Liver (tissue), 9 donors: ENCODE results near the gene GALNT9. TPM values are rescaled to one million over a fixed set of nuclear protein-coding genes. Genes with fewer than 3 reads are reported as not detected.

Experiments
- DNase-seq: peaks from one replicate; pipeline ENCODE4 v3.0.0-alpha.2; 2017; ENCODE audit warnings: low spot score
- H3K27ac ChIP-seq, 2 donors: one replicate each; pipeline ENCODE4 v1.7.0; 2013; ENCODE audit warnings: inconsistent platforms in 2 of 2, low read length in 2 of 2, control low read depth in 1 of 2, low read depth in 1 of 2, mild to moderate bottlenecking in 1 of 2
- H3K27me3 ChIP-seq, 4 donors: one replicate each; pipeline versions ENCODE4 v1.6.1 to v1.7.0; 2013; ENCODE audit warnings: low read length in 3 of 4, inconsistent platforms in 1 of 4, mild to moderate bottlenecking in 1 of 4, moderate library complexity in 1 of 4; ENCODE audit not compliant: control insufficient read depth in 4 of 4, insufficient read depth in 4 of 4
- H3K36me3 ChIP-seq, 4 donors: one replicate each; pipeline versions ENCODE4 v1.6.1 to v1.7.0; 2013; ENCODE audit warnings: low read length in 3 of 4, mild to moderate bottlenecking in 3 of 4, low read depth in 1 of 4, moderate library complexity in 1 of 4; ENCODE audit not compliant: control insufficient read depth in 4 of 4, insufficient read depth in 3 of 4
- H3K4me1 ChIP-seq, 4 donors: one replicate each; pipeline versions ENCODE4 v1.6.1 to v1.7.0; 2013; ENCODE audit warnings: low read length in 3 of 4, mild to moderate bottlenecking in 3 of 4, moderate library complexity in 1 of 4; ENCODE audit not compliant: control insufficient read depth in 4 of 4, insufficient read depth in 4 of 4
- H3K4me3 ChIP-seq, 3 donors: one replicate each; pipeline versions ENCODE4 v1.6.1 to v1.7.0; 2013; ENCODE audit warnings: low read length in 3 of 3, control low read depth in 1 of 3, low read depth in 1 of 3, mild to moderate bottlenecking in 1 of 3
- H3K9ac ChIP-seq, 2 donors: one replicate each; pipeline ENCODE4 v1.7.0; 2013; ENCODE audit warnings: low read length in 2 of 2, mild to moderate bottlenecking in 2 of 2, moderate library complexity in 2 of 2, control low read depth in 1 of 2, low read depth in 1 of 2
- H3K9me3 ChIP-seq, 4 donors: one replicate each; pipeline versions ENCODE4 v1.6.1 to v1.7.0; 2013; ENCODE audit warnings: low read length in 3 of 4; ENCODE audit not compliant: control insufficient read depth in 4 of 4
- ATF3 ChIP-seq: IDR thresholded peaks from 2 replicates; pipeline ENCODE4 v1.6.1; 2016; ENCODE audit warnings: antibody characterized with exemption
- CTCF ChIP-seq: fragments of 150-350 bp; IDR thresholded peaks from 2 replicates; pipeline ENCODE4 v1.5.1; 2017; ENCODE audit warnings: improper control_type of control experiment, low read depth, low read length; ENCODE audit not compliant: missing input control
- EGR1 ChIP-seq, 2 donors: IDR thresholded peaks; 2 replicates each; pipeline ENCODE4 v1.6.1; 2016 to 2018; ENCODE audit warnings: antibody characterized with exemption in 2 of 2, low read depth in 2 of 2
- FOXA1 ChIP-seq: IDR thresholded peaks from 2 replicates; pipeline ENCODE4 v1.6.1; 2016; ENCODE audit warnings: antibody characterized with exemption
- FOXA2 ChIP-seq: IDR thresholded peaks from 2 replicates; pipeline ENCODE4 v1.6.1; 2016; ENCODE audit warnings: antibody characterized with exemption
- GABPA ChIP-seq, 2 donors: IDR thresholded peaks in 1 of 2; conservative IDR thresholded peaks in 1 of 2; 2 replicates each; pipeline ENCODE4 v1.6.1; 2016; ENCODE audit warnings: antibody characterized with exemption in 2 of 2, mild to moderate bottlenecking in 1 of 2, moderate library complexity in 1 of 2
- HNF4A ChIP-seq, 2 donors: conservative IDR thresholded peaks; 2 replicates each; pipeline ENCODE4 v1.6.1; 2016; ENCODE audit warnings: antibody characterized with exemption in 2 of 2, mild to moderate bottlenecking in 2 of 2
- HNF4G ChIP-seq: IDR thresholded peaks from 2 replicates; pipeline ENCODE4 v1.6.1; 2016; ENCODE audit warnings: antibody characterized with exemption
- JUND ChIP-seq, 2 donors: IDR thresholded peaks; 2 replicates each; pipeline ENCODE4 v1.6.1; 2016; ENCODE audit warnings: antibody characterized with exemption in 2 of 2
- NR2F2 ChIP-seq: IDR thresholded peaks from 2 replicates; pipeline ENCODE4 v1.6.1; 2016; ENCODE audit warnings: antibody characterized with exemption
- RAD21 ChIP-seq, 2 donors: IDR thresholded peaks; 2 replicates each; pipeline ENCODE4 v1.6.1; 2016; ENCODE audit warnings: antibody characterized with exemption in 2 of 2, mild to moderate bottlenecking in 2 of 2
- RXRA ChIP-seq, 2 donors: IDR thresholded peaks; 2 replicates each; pipeline ENCODE4 v1.6.1; 2017 to 2018; ENCODE audit warnings: antibody characterized with exemption in 2 of 2, mild to moderate bottlenecking in 1 of 2
- SP1 ChIP-seq: IDR thresholded peaks from 2 replicates; pipeline ENCODE4 v1.6.1; 2018; ENCODE audit warnings: antibody characterized with exemption, mild to moderate bottlenecking
- TAF1 ChIP-seq: conservative IDR thresholded peaks from 2 replicates; pipeline ENCODE4 v1.6.1; 2016; ENCODE audit warnings: antibody characterized with exemption, mild to moderate bottlenecking
- YY1 ChIP-seq: IDR thresholded peaks from 2 replicates; pipeline ENCODE4 v1.6.1; 2016; ENCODE audit warnings: antibody characterized with exemption, mild to moderate bottlenecking
- WGBS: extraction: QIAGEN DNeasy Blood & Tissue Kit; methylation state at CpG from one replicate; pipeline ENCODE4 v1.1.7; 2013; 5-methylcytosine and 5-hydroxymethylcytosine counted together
- polyA plus RNA-seq, 2 donors: library from polyadenylated mRNA; stranded (reverse) in 1 of 2; unstranded in 1 of 2; fragments of 200-250 nt in 1 of 2; fragments of >200 nt in 1 of 2; fragmentation: Nextera tagmentation in 1 of 2; extraction: Ambion mirVana in 1 of 2; gene quantifications; one replicate each; pipeline versions ENCODE4 v1.2.1 to v1.2.3, GENCODE V29; 2013 to 2015
- total RNA-seq, 2 donors: library from RNA; depleted of rRNA; stranded (reverse); fragments of >200 nt; gene quantifications; one replicate each; pipeline ENCODE4 v1.2.3, GENCODE V29; 2014
- TF ChIP-seq, protein P1 (sequence below): IDR thresholded peaks from 2 replicates; pipeline ENCODE4 v1.6.1; 2016; ENCODE audit warnings: antibody characterized with exemption
- TF ChIP-seq, protein P2 (sequence below): IDR thresholded peaks from 2 replicates; pipeline ENCODE4 v1.6.1; 2016; ENCODE audit warnings: antibody characterized with exemption
- TF ChIP-seq, protein P3 (sequence below): IDR thresholded peaks from 2 replicates; pipeline ENCODE4 v1.6.1; 2016; ENCODE audit warnings: antibody characterized with exemption, mild to moderate bottlenecking
- donor health status: healthy.
- donor health status: healthy.
- donor health status: healthy.
- donor health status: healthy.
- donor health status: healthy.

Gene GALNT9
- total and polyA plus RNA-seq, 4 donors: 0.05 to 0.25 (median 0.09) TPM; not detected in 1

DNA sequence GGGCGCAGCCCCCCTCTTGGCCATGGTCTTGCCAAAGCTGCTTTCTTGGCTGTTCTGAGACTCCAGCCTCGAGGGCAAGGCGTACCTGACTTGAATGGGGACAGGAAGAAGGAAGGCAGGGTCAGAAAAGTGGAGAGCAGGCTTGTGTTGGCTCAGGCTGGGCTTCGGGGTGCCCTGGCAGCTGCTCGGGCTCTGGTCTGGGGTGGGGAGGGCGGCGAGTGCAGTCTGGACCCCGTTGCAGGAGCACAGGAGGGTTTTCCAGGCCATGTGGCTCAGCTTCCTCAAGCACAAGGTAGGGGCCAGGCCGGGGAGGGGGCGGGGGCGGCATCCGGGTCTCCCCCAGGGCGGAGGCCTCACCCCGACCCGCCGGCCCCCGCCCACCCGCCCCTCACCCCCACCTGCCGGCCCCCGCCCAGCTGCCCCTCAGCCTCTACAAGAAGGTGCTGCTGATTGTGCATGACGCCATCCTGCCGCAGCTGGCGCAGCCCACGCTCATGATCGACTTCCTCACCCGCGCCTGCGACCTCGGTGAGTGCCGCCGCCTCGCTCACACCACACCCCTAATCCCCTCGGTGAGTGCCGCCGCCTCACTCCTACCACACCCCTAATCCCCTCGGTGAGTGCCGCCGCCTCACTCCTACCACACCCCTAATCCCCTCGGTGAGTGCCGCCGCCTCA, 180.9 kb downstream of the GALNT9 start:
- DNase-seq: no peak
- H3K27ac ChIP-seq: no peak overlapping the region
- TF ChIP-seq, protein P1, sequence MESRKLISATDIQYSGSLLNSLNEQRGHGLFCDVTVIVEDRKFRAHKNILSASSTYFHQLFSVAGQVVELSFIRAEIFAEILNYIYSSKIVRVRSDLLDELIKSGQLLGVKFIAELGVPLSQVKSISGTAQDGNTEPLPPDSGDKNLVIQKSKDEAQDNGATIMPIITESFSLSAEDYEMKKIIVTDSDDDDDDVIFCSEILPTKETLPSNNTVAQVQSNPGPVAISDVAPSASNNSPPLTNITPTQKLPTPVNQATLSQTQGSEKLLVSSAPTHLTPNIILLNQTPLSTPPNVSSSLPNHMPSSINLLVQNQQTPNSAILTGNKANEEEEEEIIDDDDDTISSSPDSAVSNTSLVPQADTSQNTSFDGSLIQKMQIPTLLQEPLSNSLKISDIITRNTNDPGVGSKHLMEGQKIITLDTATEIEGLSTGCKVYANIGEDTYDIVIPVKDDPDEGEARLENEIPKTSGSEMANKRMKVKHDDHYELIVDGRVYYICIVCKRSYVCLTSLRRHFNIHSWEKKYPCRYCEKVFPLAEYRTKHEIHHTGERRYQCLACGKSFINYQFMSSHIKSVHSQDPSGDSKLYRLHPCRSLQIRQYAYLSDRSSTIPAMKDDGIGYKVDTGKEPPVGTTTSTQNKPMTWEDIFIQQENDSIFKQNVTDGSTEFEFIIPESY: no peak
- TF ChIP-seq, protein P2, sequence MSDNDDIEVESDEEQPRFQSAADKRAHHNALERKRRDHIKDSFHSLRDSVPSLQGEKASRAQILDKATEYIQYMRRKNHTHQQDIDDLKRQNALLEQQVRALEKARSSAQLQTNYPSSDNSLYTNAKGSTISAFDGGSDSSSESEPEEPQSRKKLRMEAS: no peak
- TF ChIP-seq CTCF (no peak), FOXA2 (no peak), JUND (IDR thresholded peaks at IDR 0.05) (no peak), ATF3 (no peak), YY1 (no peak), EGR1 (IDR thresholded peaks at IDR 0.05; ENCODE audit: low read depth in 2 of 2) (no peak), TAF1 (no peak), HNF4A (conservative IDR thresholded peaks at IDR 0.05) (no peak), FOXA1 (no peak), GABPA (IDR thresholded peaks at IDR 0.05 in 1 of 2, conservative IDR thresholded peaks at IDR 0.05 in 1 of 2) (no peak), SP1 (no peak), RXRA (IDR thresholded peaks at IDR 0.05) (no peak), HNF4G (no peak), NR2F2 (no peak), RAD21 (IDR thresholded peaks at IDR 0.05) (no peak)
- TF ChIP-seq, protein P3, sequence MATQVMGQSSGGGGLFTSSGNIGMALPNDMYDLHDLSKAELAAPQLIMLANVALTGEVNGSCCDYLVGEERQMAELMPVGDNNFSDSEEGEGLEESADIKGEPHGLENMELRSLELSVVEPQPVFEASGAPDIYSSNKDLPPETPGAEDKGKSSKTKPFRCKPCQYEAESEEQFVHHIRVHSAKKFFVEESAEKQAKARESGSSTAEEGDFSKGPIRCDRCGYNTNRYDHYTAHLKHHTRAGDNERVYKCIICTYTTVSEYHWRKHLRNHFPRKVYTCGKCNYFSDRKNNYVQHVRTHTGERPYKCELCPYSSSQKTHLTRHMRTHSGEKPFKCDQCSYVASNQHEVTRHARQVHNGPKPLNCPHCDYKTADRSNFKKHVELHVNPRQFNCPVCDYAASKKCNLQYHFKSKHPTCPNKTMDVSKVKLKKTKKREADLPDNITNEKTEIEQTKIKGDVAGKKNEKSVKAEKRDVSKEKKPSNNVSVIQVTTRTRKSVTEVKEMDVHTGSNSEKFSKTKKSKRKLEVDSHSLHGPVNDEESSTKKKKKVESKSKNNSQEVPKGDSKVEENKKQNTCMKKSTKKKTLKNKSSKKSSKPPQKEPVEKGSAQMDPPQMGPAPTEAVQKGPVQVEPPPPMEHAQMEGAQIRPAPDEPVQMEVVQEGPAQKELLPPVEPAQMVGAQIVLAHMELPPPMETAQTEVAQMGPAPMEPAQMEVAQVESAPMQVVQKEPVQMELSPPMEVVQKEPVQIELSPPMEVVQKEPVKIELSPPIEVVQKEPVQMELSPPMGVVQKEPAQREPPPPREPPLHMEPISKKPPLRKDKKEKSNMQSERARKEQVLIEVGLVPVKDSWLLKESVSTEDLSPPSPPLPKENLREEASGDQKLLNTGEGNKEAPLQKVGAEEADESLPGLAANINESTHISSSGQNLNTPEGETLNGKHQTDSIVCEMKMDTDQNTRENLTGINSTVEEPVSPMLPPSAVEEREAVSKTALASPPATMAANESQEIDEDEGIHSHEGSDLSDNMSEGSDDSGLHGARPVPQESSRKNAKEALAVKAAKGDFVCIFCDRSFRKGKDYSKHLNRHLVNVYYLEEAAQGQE: no peak
- H3K4me3 ChIP-seq: no peak overlapping the region
- no peaks in the 10 kb centered on the region for H3K27me3 ChIP-seq
- H3K9me3 ChIP-seq: no peaks in the 10 kb centered on the region
- peaks cover 0 to 8% (median 4%) of the 10 kb centered on the region in 4 donors for H3K36me3 ChIP-seq
- H3K9ac ChIP-seq: no peak overlapping the region
- 97% methylated on average over 41 of the region's 41 CpGs for WGBS
- peaks cover 0 to 13% (median 11%) of the 10 kb centered on the region in 4 donors for H3K4me1 ChIP-seq
